MCF 10A (cell line): ENCODE measurements around the gene HADHA. TPM values are rescaled to one million over a fixed set of nuclear protein-coding genes. Genes with fewer than 3 reads are reported as not detected.
"Not testable (repeated sequence)": the region's sequence is repeated elsewhere in the genome, so short reads cannot be mapped to it uniquely, and the experiment has no call there.

Experiments used
- BruUV-seq: library from RNA; stranded (reverse); fragments of 400-500 nt; replicated peaks from 2 replicates; lab custom pipeline; 2021; lab: Mats Ljungman, UMichigan
- CTCF ChIA-PET: fragments of 300-600 bp; sonication (Branson Sonifier 250); formaldehyde crosslinking; extraction: SDS; loops from one replicate; lab custom pipeline; 2021; ENCODE audit warnings: antibody characterized with exemption, inconsistent platforms; lab: Yijun Ruan, JAX
- POLR2A ChIA-PET: fragments of 300-600, 350-650 bp; sonication (Branson Sonifier 250); formaldehyde crosslinking; extraction: SDS; loops from one replicate; lab custom pipeline; 2020; ENCODE audit warnings: antibody characterized with exemption, inconsistent platforms; lab: Yijun Ruan, JAX
- DNase-seq: peaks from one replicate; pipeline ENCODE4 v3.0.0-alpha.2; 2018; ENCODE audit not compliant: unreplicated experiment
- H3K27ac Mint-ChIP-seq: one replicate; pipeline ENCODE4 v1.8.0; 2022; ENCODE audit warnings: mild to moderate bottlenecking, low read depth, mixed read lengths; ENCODE audit not compliant: unreplicated experiment
- H3K27me3 Mint-ChIP-seq: one replicate; pipeline ENCODE4 v1.8.0; 2022; ENCODE audit warnings: mixed read lengths; ENCODE audit not compliant: insufficient read depth, unreplicated experiment
- H3K36me3 Mint-ChIP-seq: one replicate; pipeline ENCODE4 v1.8.0; 2022; ENCODE audit warnings: mild to moderate bottlenecking, moderate library complexity, mixed read lengths; ENCODE audit not compliant: insufficient read depth, unreplicated experiment
- H3K4me1 Mint-ChIP-seq: one replicate; pipeline ENCODE4 v1.8.0; 2022; ENCODE audit warnings: mixed read lengths; ENCODE audit not compliant: insufficient read depth, unreplicated experiment
- H3K4me3 Mint-ChIP-seq: one replicate; pipeline ENCODE4 v1.8.0; 2022; ENCODE audit warnings: mild to moderate bottlenecking, moderate library complexity, mixed read lengths; ENCODE audit not compliant: unreplicated experiment
- H3K9me3 Mint-ChIP-seq: one replicate; pipeline ENCODE4 v1.8.0; 2022; ENCODE audit warnings: mixed read lengths; ENCODE audit not compliant: unreplicated experiment
- CTCF ChIP-seq: fragments of 200-600 bp; IDR thresholded peaks from one replicate; pipeline ENCODE4 v1.8.0; 2022; ENCODE audit warnings: antibody characterized with exemption, mild to moderate bottlenecking; ENCODE audit not compliant: unreplicated experiment
- intact Hi-C: fragments of 100-400 bp; cut with micrococcal nuclease; formaldehyde crosslinking; loops from 2 replicates; pipeline ENCODE4 v1.14.1; 2022
- total RNA-seq: library from RNA; stranded (reverse); gene quantifications from 2 replicates; pipeline ENCODE4 v1.2.3, GENCODE V29; 2022

Gene HADHA
- total RNA-seq, 1 experiment from 2014 or later: 152 TPM

DNA sequence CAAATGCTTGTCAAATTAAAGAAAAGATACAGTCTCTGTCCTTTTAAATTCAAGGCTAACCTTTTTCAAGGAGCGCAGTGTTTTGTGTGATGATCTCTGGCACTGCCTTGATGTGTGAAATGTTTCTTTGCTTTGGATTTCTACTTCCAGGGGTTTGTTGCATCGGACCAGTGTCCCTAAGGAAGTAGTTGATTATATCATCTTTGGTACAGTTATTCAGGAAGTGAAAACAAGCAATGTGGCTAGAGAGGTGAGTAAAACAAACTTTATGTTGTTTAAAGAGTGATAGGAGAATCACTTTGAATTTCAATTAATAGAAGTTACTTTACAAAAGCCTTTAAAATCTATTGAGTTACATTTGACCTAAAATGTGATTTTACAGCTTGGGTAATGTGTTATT is 29.1 kb upstream of the HADHA start:
- intact Hi-C loops: no loop called here
- Mint-ChIP-seq H3K27me3 (no peaks in the 10 kb centered on the region), H3K27ac (peak overlapping the region; percentile 92), H3K4me3 (peak overlapping the region; percentile 15), H3K9me3 (no peaks in the 10 kb centered on the region), H3K4me1 (peaks cover 39% of the 10 kb centered on the region), H3K36me3 (peaks cover 37% of the 10 kb centered on the region)
- POLR2A ChIA-PET: interaction anchor here (0.6 to 20.6 kb wide), 28 partner anchors 8 to 1688 kb away, joined by 3 to 694 read pairs (median 10); partner anchors contain the start of genes ADGRF3, HADHA, HADHB and RAB10
- TSS peak; percentile 90 for BruUV-seq
- peak; percentile 22 for DNase-seq
- CTCF ChIA-PET: interaction anchor here (0.5 to 1.8 kb wide), 2 partner anchors 31 to 33 kb away, joined by 3 to 4 read pairs; no protein-coding TSS in a partner anchor
- no peak for TF ChIP-seq CTCF

DNA sequence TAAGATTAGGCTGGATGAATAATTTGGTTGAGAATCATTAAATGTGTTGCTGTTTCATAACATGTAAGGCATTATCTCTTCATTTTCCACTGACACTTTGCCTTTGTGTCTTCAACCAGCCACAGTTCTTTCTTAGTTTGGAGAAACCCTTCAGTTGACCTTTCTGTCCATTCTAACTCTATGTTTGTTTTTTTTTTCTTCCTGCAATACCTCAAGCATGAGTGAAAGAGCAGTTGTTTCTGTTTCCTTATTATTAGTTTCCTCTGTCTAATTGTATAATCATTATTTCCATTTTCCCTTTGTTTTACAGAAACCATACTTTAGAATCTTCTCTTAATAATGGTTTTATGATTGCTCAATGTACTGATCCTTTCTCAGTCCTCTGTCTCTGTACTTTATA is 25.9 kb upstream of the HADHA start:
- intact Hi-C loops: no loop called here
- Mint-ChIP-seq H3K4me1 (peaks cover 34% of the 10 kb centered on the region), H3K4me3 (no peak overlapping the region), H3K27me3 (no peaks in the 10 kb centered on the region), H3K9me3 (no peaks in the 10 kb centered on the region), H3K36me3 (peaks cover 43% of the 10 kb centered on the region), H3K27ac (peak overlapping the region; percentile 50)
- ChIA-PET CTCF (interaction anchor here (0.6 to 1.4 kb wide), 4 partner anchors 12 to 60 kb away, joined by 3 to 5 read pairs (median 4); partner anchors contain the start of gene HADHB), POLR2A (interaction anchor here (0.8 to 20.6 kb wide), 10 partner anchors 8 to 392 kb away, joined by 3 to 694 read pairs (median 8); partner anchors contain the start of genes ADGRF3, ASXL2, HADHA and HADHB)
- no TSS peak for BruUV-seq
- DNase-seq: no peak
- TF ChIP-seq CTCF: no peak

DNA sequence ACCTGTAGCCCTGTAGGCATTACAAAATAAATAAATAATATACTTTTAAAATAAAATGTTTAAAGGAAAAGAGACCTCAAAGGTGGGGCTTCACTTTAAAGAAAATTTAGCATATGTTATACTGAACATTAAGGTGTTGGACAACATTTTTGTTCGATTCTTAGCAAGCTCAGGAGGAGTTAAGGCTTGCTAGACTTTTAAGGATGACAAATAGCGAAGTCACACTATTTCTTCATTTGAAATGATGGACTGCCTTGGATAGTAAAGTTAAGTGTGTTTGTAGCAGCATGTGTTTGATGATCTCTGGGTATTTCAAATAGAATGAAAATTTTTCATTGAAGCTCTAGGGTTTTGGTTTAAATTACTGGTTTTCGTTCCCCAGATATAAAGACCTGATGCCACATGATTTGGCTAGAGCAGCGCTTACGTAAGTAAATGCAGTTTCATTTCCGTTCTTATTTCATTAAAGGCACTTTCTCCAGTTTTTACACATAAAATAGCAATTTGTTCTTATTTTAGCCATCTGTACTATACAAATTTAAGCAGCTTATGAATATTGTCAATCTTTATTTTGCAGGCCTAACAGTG is 25.2 kb upstream of the HADHA start:
- BruUV-seq: no TSS peak
- Mint-ChIP-seq H3K4me3 (no peak overlapping the region), H3K27me3 (no peaks in the 10 kb centered on the region), H3K9me3 (no peaks in the 10 kb centered on the region), H3K36me3 (peaks cover 44% of the 10 kb centered on the region), H3K27ac (peak overlapping the region; percentile 50), H3K4me1 (peaks cover 28% of the 10 kb centered on the region)
- intact Hi-C loops: no loop called here
- CTCF ChIA-PET: interaction anchor here (0.6 to 1.4 kb wide), 4 partner anchors 11 to 250 kb away, joined by 3 to 4 read pairs (median 3); partner anchors contain the start of gene HADHB
- no peak for TF ChIP-seq CTCF
- peak; percentile 42 for DNase-seq
- POLR2A ChIA-PET: interaction anchor here (0.8 to 20.6 kb wide), 12 partner anchors 9 to 391 kb away, joined by 3 to 694 read pairs (median 7); partner anchors contain the start of genes ADGRF3, ASXL2, HADHA and HADHB

GRCh38 chr2:26268670-26269385 is 24.4 kb upstream of the HADHA start:
- CTCF ChIA-PET: interaction anchor here (1.2 kb wide), 1 partner anchor 24 kb away, joined by 4 read pairs; the partner anchor contains the start of gene HADHB

More at GRCh38 chr2:26268670-26269385, 24.4 kb upstream of the HADHA start:
- POLR2A ChIA-PET: interaction anchor here (0.6 to 20.6 kb wide), 15 partner anchors 9 to 77 kb away, joined by 3 to 694 read pairs (median 4); partner anchors contain the start of genes ADGRF3, HADHA, HADHB and SELENOI
- peak; percentile 66 for DNase-seq
- H3K27me3 Mint-ChIP-seq, H3K9me3 Mint-ChIP-seq, H3K4me3 Mint-ChIP-seq, BruUV-seq, intact Hi-C loops: not testable (repeated sequence)
- Mint-ChIP-seq H3K4me1 (peaks cover 28% of the 10 kb centered on the region), H3K27ac (peak overlapping the region; percentile 50), H3K36me3 (peaks cover 53% of the 10 kb centered on the region)
